ENCODE measurements around the gene SLC22A31.

The SLC22A31 gene

GRCh38 chr16:89184933-89185794 is 15.2 kb downstream of the SLC22A31 start:
- H3K9me3 ChIP-seq = no peaks in the 10 kb centered on the region
- H3K4me1 ChIP-seq (ENCODE audit: control insufficient read depth in 1 of 2, insufficient read depth in 1 of 2, low read depth in 1 of 2, low read length in 1 of 2) = no peaks in the 10 kb centered on the region
- TF ChIP-seq, protein P1, sequence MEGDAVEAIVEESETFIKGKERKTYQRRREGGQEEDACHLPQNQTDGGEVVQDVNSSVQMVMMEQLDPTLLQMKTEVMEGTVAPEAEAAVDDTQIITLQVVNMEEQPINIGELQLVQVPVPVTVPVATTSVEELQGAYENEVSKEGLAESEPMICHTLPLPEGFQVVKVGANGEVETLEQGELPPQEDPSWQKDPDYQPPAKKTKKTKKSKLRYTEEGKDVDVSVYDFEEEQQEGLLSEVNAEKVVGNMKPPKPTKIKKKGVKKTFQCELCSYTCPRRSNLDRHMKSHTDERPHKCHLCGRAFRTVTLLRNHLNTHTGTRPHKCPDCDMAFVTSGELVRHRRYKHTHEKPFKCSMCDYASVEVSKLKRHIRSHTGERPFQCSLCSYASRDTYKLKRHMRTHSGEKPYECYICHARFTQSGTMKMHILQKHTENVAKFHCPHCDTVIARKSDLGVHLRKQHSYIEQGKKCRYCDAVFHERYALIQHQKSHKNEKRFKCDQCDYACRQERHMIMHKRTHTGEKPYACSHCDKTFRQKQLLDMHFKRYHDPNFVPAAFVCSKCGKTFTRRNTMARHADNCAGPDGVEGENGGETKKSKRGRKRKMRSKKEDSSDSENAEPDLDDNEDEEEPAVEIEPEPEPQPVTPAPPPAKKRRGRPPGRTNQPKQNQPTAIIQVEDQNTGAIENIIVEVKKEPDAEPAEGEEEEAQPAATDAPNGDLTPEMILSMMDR (IDR thresholded peaks at IDR 0.05) = no peak
- no peak overlapping the region for H3K4me3 ChIP-seq (ENCODE audit: low read depth in 1 of 2, low read length in 1 of 2)
- no peak overlapping the region for H3K27ac ChIP-seq
- peaks cover 37% of the 10 kb centered on the region for H3K27me3 ChIP-seq
- no peaks in the 10 kb centered on the region for H3K36me3 ChIP-seq

DNA sequence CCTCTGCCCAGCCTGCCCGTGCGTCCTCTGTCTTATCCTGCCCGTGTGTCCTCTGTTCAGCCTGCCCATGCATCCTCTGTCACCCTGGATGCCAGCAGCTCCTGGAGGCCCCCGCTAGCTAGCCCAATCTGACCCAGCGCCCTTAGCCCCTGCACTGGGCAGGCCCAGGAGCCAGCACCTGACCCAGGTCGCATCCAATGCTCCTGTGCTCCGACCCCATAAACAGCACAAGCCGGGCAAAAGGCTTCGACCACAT is 15.7 kb downstream of the SLC22A31 start:
- Histone ChIP-seq H3K9me3 (no peaks in the 10 kb centered on the region), H3K4me3 (ENCODE audit: low read depth in 1 of 2, low read length in 1 of 2) (no peak overlapping the region)

DNA sequence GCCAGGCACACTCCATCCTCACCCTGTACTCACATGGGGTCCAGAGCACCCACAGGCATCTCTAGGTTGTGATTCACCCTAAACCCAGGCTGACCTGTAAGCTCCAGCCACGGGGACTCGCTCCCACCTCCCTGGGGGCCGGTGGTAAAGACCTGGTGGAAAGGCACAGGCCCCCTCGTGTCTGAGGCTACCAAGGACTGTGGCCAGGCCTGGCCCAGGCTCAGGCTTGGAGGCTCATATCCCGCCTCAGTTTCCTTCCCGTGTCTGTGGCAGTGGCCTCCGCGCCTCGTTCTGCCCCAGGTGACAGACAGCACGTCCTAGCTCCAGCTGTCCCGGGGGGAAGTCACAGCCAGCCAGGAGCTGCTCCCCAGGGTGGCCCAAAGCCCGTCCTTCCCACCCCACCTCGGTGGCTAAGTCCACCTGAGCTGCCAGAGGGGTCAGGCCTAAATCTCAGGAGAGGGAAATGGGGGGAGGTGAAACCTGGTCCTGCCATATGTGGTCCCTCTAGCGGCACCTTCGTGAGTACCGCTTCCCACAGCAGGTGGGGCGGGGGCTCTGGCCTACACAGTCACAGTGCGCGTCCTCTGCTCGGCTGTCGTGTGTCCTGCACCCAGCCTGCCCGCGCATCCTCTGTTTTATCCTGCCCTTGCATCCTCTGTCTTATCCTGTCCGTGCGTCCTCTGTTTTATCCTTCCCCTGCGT is 16.2 kb downstream of the SLC22A31 start:
- no peaks in the 10 kb centered on the region for H3K36me3 ChIP-seq
- H3K27ac ChIP-seq = no peak overlapping the region
- TF ChIP-seq, protein P1 (IDR thresholded peaks at IDR 0.05) = no peak
- no peak overlapping the region for H3K4me3 ChIP-seq (ENCODE audit: low read depth in 1 of 2, low read length in 1 of 2)
- peaks cover 27% of the 10 kb centered on the region for H3K27me3 ChIP-seq
- no peaks in the 10 kb centered on the region for H3K9me3 ChIP-seq
- no peaks in the 10 kb centered on the region for H3K4me1 ChIP-seq (ENCODE audit: control insufficient read depth in 1 of 2, insufficient read depth in 1 of 2, low read depth in 1 of 2, low read length in 1 of 2)

More for the DNA sequence above, 15.7 kb downstream of the SLC22A31 start:
- H3K27ac ChIP-seq = no peak overlapping the region
- TF ChIP-seq, protein P1 (IDR thresholded peaks at IDR 0.05) = no peak
- no peaks in the 10 kb centered on the region for H3K4me1 ChIP-seq (ENCODE audit: control insufficient read depth in 1 of 2, insufficient read depth in 1 of 2, low read depth in 1 of 2, low read length in 1 of 2)
- no peaks in the 10 kb centered on the region for H3K36me3 ChIP-seq
- peaks cover 31% of the 10 kb centered on the region for H3K27me3 ChIP-seq

GRCh38 chr16:89183463-89183862 is 16.9 kb downstream of the SLC22A31 start:
- TF ChIP-seq, protein P1 (IDR thresholded peaks at IDR 0.05) = no peak
- H3K9me3 ChIP-seq = no peaks in the 10 kb centered on the region
- no peaks in the 10 kb centered on the region for H3K36me3 ChIP-seq
- no peak overlapping the region for H3K4me3 ChIP-seq (ENCODE audit: low read depth in 1 of 2, low read length in 1 of 2)
- H3K27ac ChIP-seq = no peak overlapping the region
- H3K27me3 ChIP-seq = peaks cover 27% of the 10 kb centered on the region
- no peaks in the 10 kb centered on the region for H3K4me1 ChIP-seq (ENCODE audit: control insufficient read depth in 1 of 2, insufficient read depth in 1 of 2, low read depth in 1 of 2, low read length in 1 of 2)

DNA sequence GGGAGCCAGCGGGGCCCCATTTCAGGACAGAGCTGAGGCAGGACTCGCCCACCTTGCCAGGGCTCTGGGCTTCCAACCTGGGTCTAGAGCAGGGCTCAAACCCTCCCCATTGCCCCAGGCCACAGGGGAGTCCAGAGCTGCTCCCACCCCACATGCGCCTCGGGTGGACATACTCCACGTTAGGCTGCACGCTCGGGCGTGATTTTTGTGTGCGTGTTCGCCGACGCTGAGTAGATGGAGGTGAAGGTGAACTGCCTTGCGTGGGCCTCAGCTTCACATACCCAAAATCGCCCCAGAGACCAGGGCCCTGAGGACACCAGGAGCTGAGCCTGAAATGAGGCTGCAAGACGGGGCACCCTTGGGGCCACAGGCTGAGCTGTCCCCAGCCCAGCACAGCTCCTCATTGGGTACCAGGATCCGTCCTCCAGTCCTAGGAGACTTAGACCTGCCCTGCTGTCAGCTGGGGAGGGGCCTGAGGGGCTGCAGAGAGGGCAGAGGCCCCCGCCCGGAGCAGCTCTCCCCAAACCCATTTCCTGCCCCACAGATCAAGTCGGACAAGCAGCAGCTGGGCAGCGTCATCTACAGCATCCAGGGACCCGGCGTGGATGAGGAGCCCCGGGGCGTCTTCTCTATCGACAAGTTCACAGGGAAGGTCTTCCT is 20.6 kb downstream of the SLC22A31 start:
- Histone ChIP-seq H3K4me1 (ENCODE audit: control insufficient read depth in 1 of 2, insufficient read depth in 1 of 2, low read depth in 1 of 2, low read length in 1 of 2) (no peaks in the 10 kb centered on the region), H3K9me3 (no peaks in the 10 kb centered on the region), H3K36me3 (no peaks in the 10 kb centered on the region), H3K27ac (no peak overlapping the region), H3K27me3 (peaks cover 36% of the 10 kb centered on the region), H3K4me3 (ENCODE audit: low read depth in 1 of 2, low read length in 1 of 2) (no peak overlapping the region)
- TF ChIP-seq, protein P1 (IDR thresholded peaks at IDR 0.05) = no peak
